Dermis microvascular lymphatic vessel endothelial cell (primary cell): Measurements from ENCODE around the gene GDF11. TPM values are rescaled to one million over a fixed set of nuclear protein-coding genes. Genes with fewer than 3 reads are reported as not detected.

Experiments used
- DNase-seq, 2 donors: peaks; one replicate each; pipeline versions ENCODE4 v3.0.0 to v3.0.0-alpha.2; 2010; ENCODE audit warnings: low read depth in 2 of 2
- total RNA-seq: library from RNA; depleted of rRNA; stranded (reverse); fragments of >200 nt; gene quantifications from 2 replicates; pipeline ENCODE4 v1.2.1, GENCODE V29; 2014

Gene GDF11
- total RNA-seq, 1 donor from 2014 or later = 1.3 TPM

DNA sequence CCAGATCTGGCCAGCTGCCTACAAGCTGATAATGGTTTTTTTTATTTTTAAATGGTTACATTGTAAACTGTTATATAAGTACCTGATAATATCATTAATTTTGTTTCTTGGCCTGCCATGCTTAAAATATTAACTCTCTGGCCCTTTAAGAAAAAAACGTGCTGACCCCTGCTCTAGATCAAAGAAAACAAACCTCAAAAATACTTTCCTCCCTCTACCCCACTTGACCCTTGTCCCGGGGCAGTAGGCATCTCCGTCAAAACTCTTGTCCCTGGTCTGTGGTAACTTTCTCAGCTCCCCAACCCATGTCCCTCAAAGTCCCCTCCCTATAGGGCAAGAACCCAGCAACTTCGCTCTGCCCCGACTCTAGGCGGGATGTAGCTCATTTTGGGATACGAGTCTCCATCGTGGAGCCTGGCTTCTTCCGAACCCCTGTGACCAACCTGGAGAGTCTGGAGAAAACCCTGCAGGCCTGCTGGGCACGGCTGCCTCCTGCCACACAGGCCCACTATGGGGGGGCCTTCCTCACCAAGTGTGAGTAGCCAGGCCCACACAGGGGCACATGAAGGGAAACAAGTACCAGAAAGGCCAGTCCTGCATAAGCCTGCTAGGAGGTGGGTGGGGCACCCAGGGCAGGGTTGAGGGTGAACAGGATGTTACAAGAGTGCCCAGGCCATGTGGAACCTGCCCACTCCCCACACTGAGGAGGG lies 19.3 kb upstream of the GDF11 start:
- DNase-seq = no peak

DNA sequence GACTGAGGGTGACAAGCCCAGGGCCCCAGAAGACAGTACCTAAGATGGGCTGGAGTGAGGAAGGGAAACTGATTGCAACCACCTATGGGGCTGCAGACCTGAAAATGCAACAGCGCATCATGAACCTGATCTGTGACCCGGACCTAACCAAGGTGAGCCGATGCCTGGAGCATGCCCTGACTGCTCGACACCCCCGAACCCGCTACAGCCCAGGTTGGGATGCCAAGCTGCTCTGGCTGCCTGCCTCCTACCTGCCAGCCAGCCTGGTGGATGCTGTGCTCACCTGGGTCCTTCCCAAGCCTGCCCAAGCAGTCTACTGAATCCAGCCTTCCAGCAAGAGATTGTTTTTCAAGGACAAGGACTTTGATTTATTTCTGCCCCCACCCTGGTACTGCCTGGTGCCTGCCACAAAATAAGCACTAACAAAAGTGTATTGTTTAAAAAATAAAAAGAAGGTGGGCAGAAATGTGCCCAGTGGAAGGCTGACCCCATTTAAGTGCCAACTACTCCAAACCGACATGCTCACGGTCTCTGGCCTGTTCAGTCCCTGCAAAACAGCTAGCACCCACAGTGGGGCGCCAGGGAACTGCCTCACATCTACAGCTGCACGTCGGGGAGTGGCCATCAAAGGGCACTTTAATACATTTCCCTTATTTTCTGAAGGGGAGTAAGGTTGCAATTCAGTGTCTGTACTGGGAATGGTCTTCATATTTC lies 18.5 kb upstream of the GDF11 start:
- peak in 1 of 2 donors; percentile 66 for DNase-seq

DNA sequence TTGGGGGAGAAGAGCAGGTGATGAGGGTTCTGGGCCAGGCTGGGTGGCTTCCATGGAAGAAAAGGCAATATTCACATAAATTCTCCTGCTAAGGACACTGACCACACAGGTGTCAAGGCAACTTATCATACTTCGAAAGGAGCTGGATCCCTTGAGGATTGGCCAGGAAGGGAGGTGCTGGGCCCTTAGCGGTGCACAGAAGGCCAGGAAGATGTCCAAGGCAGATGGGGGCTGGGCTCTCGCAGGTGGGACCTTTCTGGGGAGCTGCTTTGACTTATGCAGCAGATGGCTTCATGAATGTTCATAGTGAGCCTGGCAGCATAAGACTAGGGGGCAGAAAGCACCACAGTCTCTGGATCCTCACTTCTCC lies 18.0 kb upstream of the GDF11 start:
- no peak for DNase-seq

DNA sequence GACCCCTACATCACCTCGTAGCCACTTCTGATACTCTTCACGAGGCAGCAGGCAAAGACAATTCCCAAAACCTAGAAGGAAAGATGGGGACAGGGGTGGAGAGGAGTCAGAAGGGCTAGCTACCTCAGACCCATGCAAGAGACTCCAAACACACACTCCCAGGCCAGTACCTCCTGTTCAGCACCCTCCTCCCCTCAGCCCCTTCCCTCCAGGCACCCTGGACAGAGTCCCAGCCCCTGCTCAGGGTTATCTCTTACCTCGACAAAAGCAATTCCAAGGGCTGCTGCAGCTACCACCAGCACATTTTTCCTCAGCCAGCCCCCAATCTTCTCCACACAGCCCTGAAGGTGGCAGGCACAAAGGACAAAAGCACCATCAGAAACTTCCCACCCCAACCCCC lies 17.4 kb upstream of the GDF11 start:
- DNase-seq = no peak

DNA sequence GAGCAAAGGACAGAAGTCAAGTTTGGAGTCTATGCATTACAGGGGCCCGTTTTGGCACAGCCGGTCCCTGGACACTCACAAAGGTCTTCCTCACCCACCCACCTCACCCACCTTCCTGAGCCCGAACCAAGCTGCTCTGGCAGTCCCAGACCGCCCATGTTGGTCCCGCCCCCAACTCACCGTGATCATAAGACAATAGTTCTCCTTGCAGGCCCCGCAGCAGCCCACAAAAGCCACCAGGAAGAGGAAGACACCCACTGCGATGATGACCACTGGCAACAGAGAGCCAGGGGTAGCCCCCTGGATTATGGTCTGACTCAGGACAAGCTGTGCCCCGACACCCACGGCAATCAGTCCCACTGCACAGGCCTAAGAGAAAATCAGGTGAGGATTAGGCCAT lies 16.0 kb upstream of the GDF11 start:
- no peak for DNase-seq

DNA sequence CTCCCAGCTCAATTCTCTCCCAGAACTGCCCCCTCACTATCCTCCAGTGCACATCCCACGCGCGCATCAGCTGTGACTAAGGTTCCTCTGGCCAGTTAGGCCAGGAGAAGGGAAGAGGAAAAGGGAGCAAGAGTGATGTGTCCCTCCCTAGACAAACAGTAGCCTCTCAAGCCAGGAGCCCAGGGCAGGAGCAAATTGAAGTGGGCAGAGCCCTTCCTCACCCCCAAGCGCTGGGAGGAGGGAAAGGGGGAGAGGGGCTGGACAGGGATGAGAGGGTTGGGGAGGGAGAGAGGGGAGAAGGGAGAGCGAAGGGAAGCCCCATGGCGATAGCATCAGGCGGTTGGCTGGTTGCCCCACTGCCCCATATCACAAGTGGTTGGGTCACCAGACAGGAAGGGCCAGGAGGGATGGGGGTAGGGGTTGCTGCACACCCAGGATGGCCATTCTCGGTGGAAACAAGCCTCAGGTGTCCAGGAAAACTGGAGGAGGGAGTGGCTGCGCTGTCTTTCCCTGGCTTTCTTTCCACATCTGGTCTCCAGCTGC lies 15.2 kb upstream of the GDF11 start:
- peak in 1 of 2 donors; percentile 56 for DNase-seq

DNA sequence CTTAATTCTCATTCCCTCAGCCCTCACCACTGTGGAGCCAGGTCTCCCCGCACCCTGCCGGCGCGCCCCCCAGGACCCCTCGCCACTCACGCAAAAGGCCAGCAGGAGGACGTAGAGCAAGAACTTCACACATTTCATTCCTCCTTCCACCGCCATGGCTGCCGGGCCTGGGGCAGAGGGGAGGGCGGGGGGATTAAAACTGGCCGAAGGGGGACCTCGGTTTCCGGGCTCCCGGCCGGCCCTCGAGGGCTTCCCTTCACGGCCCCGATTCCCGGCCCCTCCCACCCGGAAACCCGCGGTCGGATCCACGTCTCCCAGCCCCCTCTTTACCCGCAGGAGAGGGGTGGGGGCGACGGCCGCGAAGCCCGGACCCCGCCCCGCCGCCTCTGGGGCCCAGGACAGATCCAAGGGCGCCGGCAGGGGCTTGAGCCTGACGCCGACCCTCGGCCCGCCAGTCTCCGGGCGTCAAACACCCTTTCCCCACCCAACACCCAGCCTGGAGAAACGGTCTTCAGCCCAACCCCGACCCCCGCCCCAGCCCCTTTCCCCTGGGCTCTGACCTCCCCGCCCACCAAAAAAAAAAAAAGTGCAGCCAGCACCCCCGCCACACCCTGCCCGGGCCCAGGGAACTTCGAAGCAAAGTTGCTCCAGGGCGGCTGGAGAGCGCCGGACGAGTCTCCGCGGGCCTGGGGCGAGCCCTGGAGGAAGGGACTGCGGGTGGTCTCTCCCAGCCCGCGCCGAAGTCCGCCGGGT lies 14.6 kb upstream of the GDF11 start:
- peak in 1 of 2 donors; percentile 74 for DNase-seq

DNA sequence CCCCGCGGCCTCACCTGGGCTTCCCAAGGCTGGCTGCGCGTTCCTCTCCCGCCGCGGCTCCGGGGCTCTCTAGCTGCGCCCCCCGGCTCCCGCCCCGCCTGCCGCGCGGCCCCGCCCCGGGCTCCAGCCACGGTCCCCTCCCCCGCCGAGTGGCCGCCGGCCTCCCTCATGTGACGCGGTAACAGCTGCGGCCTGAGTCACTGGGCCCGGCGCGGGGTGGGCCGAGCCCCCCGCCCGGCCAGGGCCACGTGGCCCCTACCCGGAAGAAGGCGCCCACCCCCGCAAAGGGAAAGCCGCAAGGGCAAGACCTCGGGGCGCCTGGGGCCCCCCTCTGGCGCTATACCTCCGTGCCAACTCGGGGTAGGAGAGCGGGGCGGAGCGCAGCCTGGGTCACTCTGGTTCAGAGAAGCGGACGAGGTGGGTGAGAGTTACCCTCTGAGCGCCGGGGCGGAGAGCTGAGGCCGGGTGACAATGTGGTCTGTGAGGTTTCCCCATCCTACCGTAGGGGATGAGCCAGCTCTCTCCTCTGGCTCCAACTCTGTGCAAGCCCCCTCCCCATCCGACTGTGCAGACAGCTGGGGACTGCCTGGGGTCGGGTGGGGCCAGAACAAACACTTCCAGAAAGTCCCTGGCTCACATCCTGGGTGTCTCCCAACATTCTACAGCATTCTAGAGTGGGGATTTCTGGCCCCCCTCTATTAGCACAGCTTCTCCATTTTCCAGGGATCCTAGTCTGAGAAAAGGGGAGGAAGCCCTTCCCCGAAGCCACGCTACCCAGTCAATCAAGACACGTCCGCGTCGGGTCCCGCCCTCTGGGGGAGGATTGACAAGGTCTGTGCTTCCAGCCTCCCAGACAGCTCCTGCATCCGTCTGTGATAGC lies 13.7 kb upstream of the GDF11 start, which contains the start of gene CD63:
TSS of gene CD63 (minus strand) at position 71 of the 880 bp plus-strand sequence. CDS start 668 bp downstream, outside the sequence.
- DNase-seq = peak; percentile 60 to 94

DNA sequence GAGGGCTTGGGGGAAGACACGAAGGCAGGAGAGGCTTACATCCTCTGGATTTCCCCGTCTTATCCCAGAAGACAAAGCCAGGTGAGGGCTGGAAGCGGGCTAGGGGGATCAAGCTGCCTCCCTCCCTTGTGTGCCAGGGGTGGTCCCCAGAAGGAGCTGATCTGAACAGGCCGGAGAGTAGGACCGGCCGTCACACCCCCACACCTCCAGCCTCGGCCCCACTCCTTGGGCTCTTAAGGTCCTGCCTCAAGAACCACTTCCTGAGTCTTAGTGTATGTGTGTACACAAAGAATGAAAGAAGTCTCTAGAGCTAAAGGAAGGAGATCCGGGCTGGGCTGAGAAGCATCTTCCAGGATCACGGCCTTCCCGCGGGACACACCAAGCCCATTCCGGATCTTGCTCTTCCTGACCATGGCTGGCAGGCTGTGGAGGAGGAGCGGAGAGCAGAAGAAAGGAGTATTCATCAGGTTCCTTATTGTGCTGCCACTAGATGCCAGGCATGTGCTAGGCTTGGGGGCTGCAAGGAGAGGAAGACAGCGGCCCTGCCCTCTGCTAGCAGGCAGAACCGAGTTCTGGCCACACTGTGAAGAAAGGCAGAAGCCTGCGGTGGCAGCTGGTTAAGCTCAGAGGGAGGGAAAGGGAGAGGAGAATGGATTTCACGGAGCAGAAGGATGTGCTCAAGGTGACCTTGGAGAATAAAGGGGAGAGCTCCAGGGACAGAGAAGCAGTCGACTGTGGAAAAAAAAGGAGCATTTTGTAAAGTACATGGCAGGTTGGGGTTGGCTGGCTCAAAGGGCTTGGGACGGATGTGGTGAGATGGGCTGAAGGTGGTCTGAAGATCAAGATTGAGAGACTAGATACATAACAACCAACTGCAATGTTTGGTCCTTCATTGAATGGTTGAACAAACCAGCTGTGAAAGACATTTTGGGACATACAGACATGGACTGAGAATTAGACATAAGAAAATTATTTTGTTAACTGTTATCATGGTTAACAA lies 12.8 kb upstream of the GDF11 start:
- peak in 1 of 2 donors; percentile 66 for DNase-seq

DNA sequence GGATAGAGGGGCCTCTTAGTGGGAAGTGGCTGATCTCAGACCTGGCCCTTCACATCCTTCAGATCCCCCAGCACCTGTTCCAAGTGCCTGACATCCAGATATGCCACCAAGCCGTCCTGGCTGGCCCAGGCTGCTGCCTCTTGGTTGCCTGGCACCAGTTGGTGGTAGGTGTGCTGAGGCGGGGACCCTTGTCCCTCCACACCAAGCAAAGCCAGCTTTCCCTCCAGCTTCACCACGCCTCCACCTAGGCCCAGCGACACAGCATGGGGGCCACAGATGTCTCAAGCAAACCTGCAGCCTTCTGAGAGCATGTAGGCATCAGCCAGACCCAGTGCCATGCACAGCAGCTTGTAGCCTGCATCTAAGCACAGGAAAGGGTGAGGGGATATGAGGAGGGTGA lies 10.6 kb upstream of the GDF11 start:
- no peak for DNase-seq

DNA sequence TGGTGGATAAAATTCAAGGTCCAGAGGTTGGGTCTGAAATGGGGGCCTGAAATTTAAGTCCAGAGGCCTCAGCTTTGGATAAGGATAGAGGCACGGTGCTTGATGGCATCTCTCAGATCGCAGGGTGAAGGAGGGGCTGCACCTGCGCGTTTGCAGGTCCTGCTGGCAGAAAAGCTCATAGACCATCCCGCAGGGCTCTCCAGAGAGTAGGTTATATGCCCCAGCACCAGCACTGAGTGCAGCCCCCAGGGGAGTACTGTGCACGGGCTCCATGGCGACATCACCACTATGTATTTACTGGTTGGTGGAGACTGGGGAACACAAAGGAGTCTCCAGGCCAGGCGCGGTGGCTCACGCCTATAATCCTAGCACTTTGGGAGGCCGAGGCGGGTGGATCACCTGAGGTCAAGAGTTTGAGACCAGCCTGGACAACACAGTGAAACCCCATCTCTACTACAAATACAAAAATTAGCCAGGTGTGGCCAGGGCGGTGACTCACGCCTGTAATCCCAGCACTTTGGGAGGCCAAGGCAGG lies 9.8 kb upstream of the GDF11 start:
- no peak for DNase-seq

DNA sequence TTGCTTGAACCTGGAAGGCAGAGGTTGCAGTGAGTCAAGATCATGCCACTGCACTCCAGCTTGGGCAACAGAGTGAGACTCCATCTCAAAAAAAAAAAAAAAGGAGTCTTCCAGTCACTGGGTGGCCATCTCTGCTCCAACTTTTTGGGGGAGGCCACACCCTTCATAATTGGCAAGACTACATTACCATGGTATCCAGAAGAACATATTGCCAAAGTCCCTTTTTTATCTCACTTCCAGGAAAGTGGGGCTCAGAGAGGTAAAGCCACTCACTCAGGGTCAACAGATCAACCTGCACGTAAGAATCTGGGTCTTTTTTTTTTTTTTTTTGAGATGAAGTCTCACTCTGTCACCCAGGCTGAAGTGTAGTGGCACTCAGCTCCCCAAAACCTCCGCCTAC lies 9.1 kb upstream of the GDF11 start:
- DNase-seq = no peak

DNA sequence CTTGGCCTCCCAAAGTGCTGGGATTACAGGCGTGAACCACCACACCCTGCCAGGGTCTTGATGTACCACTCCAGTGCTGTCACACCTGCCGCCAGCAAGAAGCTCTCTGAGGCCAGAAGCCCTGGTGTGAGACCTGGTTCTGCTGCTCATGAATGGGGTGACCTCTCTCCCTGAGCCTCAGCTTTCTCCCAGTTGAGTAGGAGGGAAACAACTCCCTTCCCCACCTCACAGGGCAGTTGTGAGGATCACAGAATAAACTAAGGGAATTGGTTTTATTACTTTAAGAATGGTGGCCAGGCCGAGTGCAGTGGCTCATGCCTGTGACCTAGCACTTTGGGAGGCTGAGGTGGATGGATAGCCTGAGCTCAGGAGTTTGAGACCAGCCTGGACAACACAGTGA lies 8.3 kb upstream of the GDF11 start:
- no peak for DNase-seq

DNA sequence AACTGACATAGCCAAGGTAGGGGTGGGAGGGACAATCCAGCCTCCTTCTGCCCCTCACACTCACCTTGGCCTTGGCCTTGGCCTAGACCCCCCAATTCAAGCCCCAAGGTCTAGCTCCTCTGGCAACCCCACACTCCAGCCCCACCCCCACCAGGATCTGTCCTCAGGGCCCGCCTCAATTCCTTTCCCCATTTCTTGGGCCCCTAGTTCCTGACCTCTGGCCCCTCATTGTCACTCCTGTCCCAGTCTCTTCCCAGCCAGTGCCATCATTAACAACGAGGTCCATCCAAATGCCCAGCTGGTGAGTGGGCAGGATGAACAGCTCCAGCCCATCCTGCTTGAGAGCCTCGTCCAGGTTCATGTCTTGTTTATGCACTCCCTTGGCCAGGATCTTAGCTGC lies 6.8 kb upstream of the GDF11 start:
- no peak for DNase-seq

DNA sequence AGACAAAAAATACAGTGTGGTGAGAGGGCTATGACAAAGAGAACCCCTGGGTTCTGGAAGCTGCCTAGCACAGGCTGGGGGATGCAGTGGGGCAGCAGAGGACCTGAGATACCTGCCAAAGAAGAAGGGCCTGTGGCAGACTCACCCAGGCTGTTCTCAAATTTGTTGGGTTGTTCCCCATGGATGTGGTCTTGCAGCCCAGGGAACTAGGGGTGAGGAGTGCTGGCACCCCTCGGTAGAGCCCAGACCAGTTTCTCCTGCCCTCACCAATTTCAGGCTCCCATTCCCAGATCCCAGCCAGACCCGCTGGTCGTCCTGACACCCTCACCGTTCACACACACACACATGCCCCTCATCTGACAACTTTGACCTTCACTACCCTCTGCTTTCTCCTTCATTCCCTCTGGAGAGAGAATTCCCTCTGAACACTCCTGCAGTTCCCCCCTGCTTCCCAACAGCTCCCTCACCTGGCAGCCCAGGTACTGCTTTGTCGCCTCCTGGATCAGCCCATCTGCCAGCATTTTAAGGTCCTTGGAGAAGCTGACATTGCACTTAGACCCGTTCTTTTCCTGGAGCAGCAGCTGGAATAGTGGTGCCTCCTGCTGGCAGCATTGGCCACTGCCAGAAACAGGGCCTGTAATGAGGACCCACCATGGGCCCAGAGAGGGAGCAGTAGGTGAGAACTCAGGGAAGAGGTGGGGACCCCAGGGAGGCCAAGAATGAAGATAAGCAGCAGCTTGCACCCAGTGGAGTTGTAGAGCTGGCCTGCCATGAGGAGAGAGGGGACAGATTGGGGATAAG lies 5.9 kb upstream of the GDF11 start:
- peak in 1 of 2 donors; percentile 71 for DNase-seq

DNA sequence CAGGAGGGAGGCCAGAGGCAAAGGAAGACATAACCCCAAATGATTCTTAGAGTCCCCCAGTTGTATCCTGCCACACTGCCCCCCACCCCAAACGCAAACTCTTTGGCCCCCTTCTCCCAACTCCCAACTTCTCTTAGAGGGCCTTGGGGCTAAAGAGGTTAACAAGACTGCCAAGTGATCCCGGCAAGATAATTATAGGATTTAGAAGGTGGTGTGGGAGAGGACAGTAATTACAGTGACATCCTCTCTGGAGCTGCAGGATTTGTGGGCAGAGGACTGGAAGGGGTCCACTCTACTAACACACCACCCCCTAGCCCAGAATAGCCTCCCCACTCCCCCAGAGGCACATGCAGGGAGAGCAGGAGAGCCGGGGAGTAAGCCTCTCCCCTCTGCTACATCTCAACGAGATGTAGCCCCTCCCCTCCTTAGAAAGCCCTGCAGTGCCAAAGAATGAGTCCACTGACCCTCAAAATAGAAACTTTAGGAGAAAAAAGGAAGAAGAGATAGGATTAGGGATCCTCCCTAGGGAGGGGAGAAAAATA lies 5.3 kb upstream of the GDF11 start:
- DNase-seq = no peak

DNA sequence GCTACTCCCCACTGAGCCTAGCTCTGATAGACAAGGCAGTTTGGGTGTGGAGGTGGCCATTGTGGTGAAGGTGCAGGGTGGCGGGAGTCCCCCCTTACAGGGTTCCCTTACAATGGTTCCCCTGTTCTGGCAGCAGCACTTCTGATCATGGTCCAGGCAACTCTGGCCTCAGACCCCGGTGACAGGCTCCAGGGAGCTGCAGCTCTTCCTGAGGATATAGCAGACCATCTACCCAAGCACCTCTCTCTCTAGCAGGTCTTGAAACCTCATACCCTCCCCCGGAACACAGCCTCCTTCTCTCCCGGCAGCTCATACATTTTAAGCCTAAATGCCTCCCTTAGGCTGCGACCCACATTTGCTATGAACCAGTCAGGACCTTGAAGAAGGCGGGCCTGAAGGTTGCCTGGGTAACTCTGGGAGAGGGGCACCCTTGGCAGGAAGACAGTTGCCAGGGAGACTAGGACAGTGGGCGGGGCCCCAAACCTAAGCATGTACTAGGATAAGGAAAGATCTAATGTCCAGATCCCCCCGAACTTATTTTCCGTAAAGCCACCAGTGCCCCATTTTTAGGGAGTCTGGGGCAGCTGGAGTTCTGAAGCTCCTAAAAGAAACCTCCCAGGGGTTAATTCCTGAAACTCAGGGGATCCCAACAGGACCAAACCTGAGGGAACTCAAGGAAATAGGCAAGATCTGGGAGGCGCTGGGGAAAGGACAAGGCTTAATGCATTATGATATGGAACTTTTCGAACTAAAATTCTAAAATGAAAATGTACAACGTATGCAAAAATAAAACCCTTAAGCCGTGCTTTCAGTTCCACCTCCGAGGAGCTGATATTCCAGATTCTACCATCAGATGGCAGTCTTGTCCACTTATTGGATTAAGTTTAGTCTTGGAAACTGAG lies 4.5 kb upstream of the GDF11 start:
- DNase-seq = peak in 1 of 2 donors; percentile 75
